Dendritic cell treated with granulocyte-macrophage colony-stimulating factor and Interleukin-4, amounts not matched to agents 40 ng/mL and 50 ng/mL, for 4 days (primary cell): ENCODE results near the gene IL10.

Experiments used
- H3K27ac Mint-ChIP-seq: one replicate; pipeline ENCODE4 v1.8.0; 2022; ENCODE audit warnings: mild to moderate bottlenecking, mixed read lengths
- H3K27me3 Mint-ChIP-seq: one replicate; pipeline ENCODE4 v1.8.0; 2022; ENCODE audit warnings: mild to moderate bottlenecking, mixed read lengths
- H3K36me3 Mint-ChIP-seq: one replicate; pipeline ENCODE4 v1.8.0; 2022; ENCODE audit warnings: low read depth, mixed read lengths
- H3K4me1 Mint-ChIP-seq: one replicate; pipeline ENCODE4 v1.8.0; 2022; ENCODE audit warnings: low read depth, mixed read lengths
- H3K4me3 Mint-ChIP-seq: one replicate; pipeline ENCODE4 v1.8.0; 2022; ENCODE audit warnings: mild to moderate bottlenecking, moderate library complexity, mixed read lengths
- H3K9me3 Mint-ChIP-seq: one replicate; pipeline ENCODE4 v1.8.0; 2022; ENCODE audit warnings: mixed read lengths
- intact Hi-C: fragments of 100-400 bp; cut with micrococcal nuclease; formaldehyde crosslinking; loops from one replicate; pipeline ENCODE4 v1.15.0; 2022

The IL10 gene

GRCh38 chr1:206728697-206728987, 43.7 kb downstream of the IL10 start:
- H3K27ac Mint-ChIP-seq: peak overlapping the region; percentile 7
- intact Hi-C loops: loop anchor here (5.0 kb wide), 1 partner anchor 254 kb away; no protein-coding TSS in a partner anchor
- no peaks in the 10 kb centered on the region for H3K9me3 Mint-ChIP-seq
- peaks cover 70% of the 10 kb centered on the region for H3K4me1 Mint-ChIP-seq
- H3K4me3 Mint-ChIP-seq: no peak overlapping the region
- H3K27me3 Mint-ChIP-seq: no peaks in the 10 kb centered on the region
- peaks cover 54% of the 10 kb centered on the region for H3K36me3 Mint-ChIP-seq

- Mint-ChIP-seq H3K9me3 (no peaks in the 10 kb centered on the region), H3K4me1 (peaks cover 70% of the 10 kb centered on the region), H3K27ac (peak overlapping the region; percentile 7), H3K4me3 (no peak overlapping the region), H3K36me3 (peaks cover 49% of the 10 kb centered on the region), H3K27me3 (no peaks in the 10 kb centered on the region)
- intact Hi-C loops: loop anchor here (2.0 to 5.0 kb wide), 3 partner anchors 81 to 254 kb away; no protein-coding TSS in a partner anchor
Observed at GRCh38 chr1:206727981-206728696, 44.2 kb downstream of the IL10 start.

DNA sequence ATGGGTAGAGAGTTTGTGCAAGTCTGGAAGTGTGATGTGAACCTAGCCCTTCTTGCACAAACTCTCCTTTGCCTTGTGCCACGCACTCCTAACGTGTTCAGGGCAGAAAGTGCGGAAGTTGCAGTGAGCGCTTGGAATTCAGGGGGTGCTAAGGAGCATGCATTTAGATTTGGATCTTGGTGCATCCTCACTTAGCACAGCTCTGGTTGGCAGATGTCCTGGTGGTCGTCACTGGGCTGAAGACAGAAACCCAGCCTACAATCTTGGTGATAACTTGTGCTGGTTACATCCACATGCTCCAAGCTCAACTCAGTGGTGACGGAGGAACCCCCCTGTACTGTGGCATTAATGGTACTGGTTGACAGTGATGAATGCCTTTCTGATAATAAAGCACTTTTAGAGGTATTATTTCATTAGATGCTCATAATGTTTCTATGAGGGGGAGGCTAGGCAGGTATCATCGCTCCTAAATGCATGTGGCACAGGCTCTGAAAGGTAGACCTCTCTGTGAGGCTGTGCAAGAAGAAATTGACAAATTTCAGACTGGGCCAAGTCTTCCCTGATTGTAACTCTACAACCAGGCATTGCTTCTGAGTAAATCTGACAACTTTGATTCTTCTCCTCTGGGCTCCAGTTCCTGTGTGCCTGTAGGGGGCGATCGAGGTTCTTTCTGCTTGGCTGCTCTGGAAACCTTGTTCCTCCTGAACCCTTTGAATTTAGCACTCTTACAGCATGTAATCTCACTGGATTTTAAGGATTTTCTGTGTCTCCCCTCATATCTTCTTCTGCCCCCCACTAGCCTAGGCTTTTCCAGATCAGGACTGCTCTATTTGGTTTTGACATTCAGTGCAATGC, 47.0 kb downstream of the IL10 start:
- Mint-ChIP-seq H3K27ac (no peak overlapping the region), H3K36me3 (peaks cover 21% of the 10 kb centered on the region), H3K9me3 (no peaks in the 10 kb centered on the region), H3K4me1 (peaks cover 78% of the 10 kb centered on the region), H3K4me3 (no peak overlapping the region), H3K27me3 (no peaks in the 10 kb centered on the region)
- intact Hi-C loops: loop anchor here (5.0 kb wide), 1 partner anchor 257 kb away; no protein-coding TSS in a partner anchor

DNA sequence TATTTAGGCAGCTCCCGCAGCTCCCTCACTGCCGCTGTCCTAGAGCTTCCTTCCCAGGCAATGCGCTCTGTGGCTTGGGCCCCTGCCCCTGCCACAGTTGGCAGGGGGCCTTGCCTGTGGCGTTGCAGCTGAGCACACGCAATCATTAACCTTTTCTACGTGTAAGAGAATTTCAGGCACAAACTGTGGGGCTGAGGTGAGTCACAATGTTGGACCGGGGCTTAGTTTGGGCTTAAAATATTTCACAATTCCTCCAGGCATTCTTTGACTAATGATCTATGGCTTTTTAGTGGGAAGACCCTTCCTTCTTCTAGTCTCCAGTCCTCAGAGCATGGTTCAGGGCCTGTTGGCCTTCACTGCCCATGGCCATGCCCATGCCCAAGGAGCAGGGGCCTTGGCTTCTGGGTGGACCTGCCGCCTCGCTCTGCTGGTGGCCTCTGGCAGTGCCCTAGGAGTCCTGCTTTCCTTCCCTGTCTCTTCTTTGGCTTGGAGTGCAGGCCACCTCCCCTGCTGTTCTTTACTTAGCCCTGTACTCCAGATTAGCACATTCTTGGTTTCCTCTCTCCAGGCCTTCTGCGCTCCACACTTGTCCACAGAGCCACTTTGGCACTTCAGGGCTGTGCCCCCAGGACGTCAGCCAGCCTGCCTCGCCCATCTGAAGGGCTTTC, 48.4 kb downstream of the IL10 start:
- no peaks in the 10 kb centered on the region for H3K27me3 Mint-ChIP-seq
- no peak overlapping the region for H3K27ac Mint-ChIP-seq
- no peaks in the 10 kb centered on the region for H3K9me3 Mint-ChIP-seq
- peaks cover 70% of the 10 kb centered on the region for H3K4me1 Mint-ChIP-seq
- peaks cover 7% of the 10 kb centered on the region for H3K36me3 Mint-ChIP-seq
- intact Hi-C loops: no loop called here
- no peak overlapping the region for H3K4me3 Mint-ChIP-seq

- intact Hi-C loops: no loop called here
- Mint-ChIP-seq H3K27me3 (no peaks in the 10 kb centered on the region), H3K36me3 (peaks cover 2% of the 10 kb centered on the region), H3K4me1 (peaks cover 66% of the 10 kb centered on the region), H3K27ac (no peak overlapping the region), H3K4me3 (no peak overlapping the region), H3K9me3 (no peaks in the 10 kb centered on the region)
Observed at GRCh38 chr1:206723462-206723804, 48.9 kb downstream of the IL10 start.

GRCh38 chr1:206722751-206723461, 49.4 kb downstream of the IL10 start:
- no peaks in the 10 kb centered on the region for H3K27me3 Mint-ChIP-seq

GRCh38 chr1:206721454-206721853, 50.8 kb downstream of the IL10 start:
- no peaks in the 10 kb centered on the region for H3K27me3 Mint-ChIP-seq
- H3K27ac Mint-ChIP-seq: no peak overlapping the region

More at GRCh38 chr1:206722751-206723461, 49.4 kb downstream of the IL10 start:
- Mint-ChIP-seq H3K27ac (no peak overlapping the region), H3K36me3 (no peaks in the 10 kb centered on the region), H3K9me3 (no peaks in the 10 kb centered on the region), H3K4me1 (peaks cover 62% of the 10 kb centered on the region), H3K4me3 (no peak overlapping the region)
- intact Hi-C loops: no loop called here

GRCh38 chr1:206719169-206719839, 53.0 kb downstream of the IL10 start:
- Mint-ChIP-seq H3K27ac (no peak overlapping the region), H3K4me3 (no peak overlapping the region), H3K9me3 (no peaks in the 10 kb centered on the region), H3K36me3 (no peaks in the 10 kb centered on the region), H3K4me1 (peaks cover 75% of the 10 kb centered on the region), H3K27me3 (no peaks in the 10 kb centered on the region)
- intact Hi-C loops: no loop called here

More at GRCh38 chr1:206721454-206721853, 50.8 kb downstream of the IL10 start:
- Mint-ChIP-seq H3K4me1 (peaks cover 66% of the 10 kb centered on the region), H3K4me3 (no peak overlapping the region), H3K9me3 (no peaks in the 10 kb centered on the region), H3K36me3 (no peaks in the 10 kb centered on the region)
- intact Hi-C loops: no loop called here

GRCh38 chr1:206717674-206717989, 54.7 kb downstream of the IL10 start:
- H3K27ac Mint-ChIP-seq: no peak overlapping the region
- no peaks in the 10 kb centered on the region for H3K27me3 Mint-ChIP-seq
- no peaks in the 10 kb centered on the region for H3K36me3 Mint-ChIP-seq
- H3K4me1 Mint-ChIP-seq: peaks cover 75% of the 10 kb centered on the region
- no peak overlapping the region for H3K4me3 Mint-ChIP-seq
- H3K9me3 Mint-ChIP-seq: no peaks in the 10 kb centered on the region
- intact Hi-C loops: no loop called here
